Hepatocyte (in vitro differentiated cells): ENCODE measurements around the gene SLC4A3. TPM values are rescaled to one million over a fixed set of nuclear protein-coding genes. Genes with fewer than 3 reads are reported as not detected.

Experiments used
- DNase-seq: peaks from one replicate; pipeline ENCODE4 v3.0.0-alpha.2; 2016; ENCODE audit warnings: low spot score
- H2AFZ ChIP-seq: fragments of 200-600 bp; sonication (generic); 2 replicates; pipeline ENCODE4 v1.6.0; 2016; ENCODE audit warnings: antibody characterized with exemption, mild to moderate bottlenecking
- H3K27ac ChIP-seq: fragments of 200-600 bp; sonication (generic); 2 replicates; pipeline ENCODE4 v1.5.1; 2016; ENCODE audit warnings: mild to moderate bottlenecking
- H3K27me3 ChIP-seq: fragments of 200-600 bp; sonication (generic); 2 replicates; pipeline ENCODE4 v1.6.1; 2016
- H3K36me3 ChIP-seq: fragments of 200-600 bp; sonication (generic); replicated peaks from 2 replicates; pipeline ENCODE4 v1.5.1; 2016; ENCODE audit warnings: low read depth; ENCODE audit not compliant: insufficient read depth
- H3K4me1 ChIP-seq: fragments of 200-600 bp; sonication (generic); 2 replicates; pipeline ENCODE4 v1.5.1; 2016; ENCODE audit warnings: mild to moderate bottlenecking, moderate library complexity; ENCODE audit not compliant: insufficient read depth
- H3K4me2 ChIP-seq: fragments of 200-600 bp; sonication (generic); 2 replicates; pipeline ENCODE4 v1.6.0; 2016
- H3K4me3 ChIP-seq: fragments of 200-600 bp; sonication (generic); 2 replicates; pipeline ENCODE4 v1.5.1; 2016; ENCODE audit warnings: mild to moderate bottlenecking
- H3K79me2 ChIP-seq: fragments of 200-600 bp; sonication (generic); 2 replicates; pipeline ENCODE4 v1.6.0; 2017; ENCODE audit warnings: mild to moderate bottlenecking
- H3K9me2 ChIP-seq: fragments of 200-600 bp; sonication (generic); replicated peaks from 2 replicates; pipeline ENCODE4 v1.6.0; 2017; ENCODE audit warnings: mild to moderate bottlenecking; ENCODE audit not compliant: insufficient read depth
- H3K9me3 ChIP-seq: fragments of 200-600 bp; sonication (generic); 2 replicates; pipeline ENCODE4 v1.5.1; 2016; ENCODE audit warnings: low read depth, mild to moderate bottlenecking
- H4K20me1 ChIP-seq: fragments of 200-600 bp; sonication (generic); 2 replicates; pipeline ENCODE4 v1.6.0; 2016; ENCODE audit warnings: mild to moderate bottlenecking; ENCODE audit not compliant: insufficient read depth, poor library complexity, severe bottlenecking
- CTCF ChIP-seq: fragments of 200-600 bp; sonication (generic); IDR thresholded peaks from 2 replicates; pipeline ENCODE4 v1.5.1; 2016; ENCODE audit warnings: antibody characterized with exemption, mild to moderate bottlenecking; ENCODE audit not compliant: poor library complexity
- EZH2 ChIP-seq: fragments of 200-600 bp; sonication (generic); IDR thresholded peaks from 2 replicates; pipeline ENCODE4 v1.6.1; 2016; ENCODE audit warnings: antibody characterized with exemption, mild to moderate bottlenecking, borderline replicate concordance
- EZH2phosphoT487 ChIP-seq: fragments of 200-600 bp; sonication (generic); IDR thresholded peaks from one replicate; pipeline ENCODE4 v1.6.1; 2018; ENCODE audit warnings: antibody characterized with exemption, mild to moderate bottlenecking, low read depth, moderate library complexity; ENCODE audit not compliant: unreplicated experiment, severe bottlenecking
- WGBS: methylation state at CpG from one replicate; pipeline ENCODE4 v1.1.6; 2016; ENCODE audit warnings: low lambda C conversion rate; ENCODE audit errors: missing lambda C conversion rate; 5-methylcytosine and 5-hydroxymethylcytosine counted together
- polyA plus RNA-seq: library from polyadenylated mRNA; unstranded; fragments of >200 nt; fragmentation: Nextera tagmentation; extraction: Ambion mirVana; gene quantifications from 2 replicates; pipeline ENCODE4 v1.2.1, GENCODE V29; 2016
- total RNA-seq: library from RNA; depleted of rRNA; stranded (reverse); fragments of >200 nt; gene quantifications from 2 replicates; pipeline ENCODE4 v1.2.3, GENCODE V29; 2014

The SLC4A3 gene
- total and polyA plus RNA-seq, 2 experiments from 2014 or later = 3.0 to 8.1 TPM

GRCh38 chr2:219611306-219611705 lies 16.1 kb upstream of the SLC4A3 start:
- Histone ChIP-seq H3K36me3 (no peaks in the 10 kb centered on the region), H3K4me2 (no peak overlapping the region), H3K9me2 (no peaks in the 10 kb centered on the region), H3K79me2 (no peaks in the 10 kb centered on the region), H2AFZ (no peak overlapping the region), H3K27me3 (no peaks in the 10 kb centered on the region), H3K4me3 (no peak overlapping the region), H3K27ac (no peak overlapping the region), H4K20me1 (no peaks in the 10 kb centered on the region), H3K4me1 (no peaks in the 10 kb centered on the region), H3K9me3 (no peaks in the 10 kb centered on the region)
- TF ChIP-seq EZH2phosphoT487 (no peak), EZH2 (no peak), CTCF (no peak)
- DNase-seq = no peak
- 95% methylated on average over 8 of the region's 9 CpGs for WGBS

GRCh38 chr2:219611866-219612576 lies 15.4 kb upstream of the SLC4A3 start:
- H3K36me3 ChIP-seq = no peaks in the 10 kb centered on the region
- no peak overlapping the region for H2AFZ ChIP-seq
- 76% methylated on average over 12 of the region's 12 CpGs for WGBS
- H3K27me3 ChIP-seq = no peaks in the 10 kb centered on the region
- no peaks in the 10 kb centered on the region for H3K9me2 ChIP-seq
- H3K9me3 ChIP-seq = no peaks in the 10 kb centered on the region
- DNase-seq = no peak
- H3K4me1 ChIP-seq = no peaks in the 10 kb centered on the region
- no peak overlapping the region for H3K4me3 ChIP-seq
- TF ChIP-seq EZH2 = no peak
- TF ChIP-seq CTCF = no peak
- TF ChIP-seq EZH2phosphoT487 = no peak
- no peak overlapping the region for H3K27ac ChIP-seq
- no peaks in the 10 kb centered on the region for H3K79me2 ChIP-seq
- H4K20me1 ChIP-seq = no peaks in the 10 kb centered on the region
- no peak overlapping the region for H3K4me2 ChIP-seq

GRCh38 chr2:219612577-219613286 lies 14.7 kb upstream of the SLC4A3 start:
- H3K9me2 ChIP-seq = no peaks in the 10 kb centered on the region
- DNase-seq = no peak
- no peaks in the 10 kb centered on the region for H3K4me1 ChIP-seq
- no peak overlapping the region for H3K4me2 ChIP-seq
- WGBS = 91% methylated on average over 15 of the region's 15 CpGs
- H3K27ac ChIP-seq = no peak overlapping the region
- H3K79me2 ChIP-seq = no peaks in the 10 kb centered on the region
- H3K4me3 ChIP-seq = no peak overlapping the region
- no peak for TF ChIP-seq EZH2
- TF ChIP-seq EZH2phosphoT487 = no peak
- no peak for TF ChIP-seq CTCF
- H4K20me1 ChIP-seq = no peaks in the 10 kb centered on the region
- no peak overlapping the region for H2AFZ ChIP-seq
- H3K27me3 ChIP-seq = no peaks in the 10 kb centered on the region
- no peaks in the 10 kb centered on the region for H3K9me3 ChIP-seq
- H3K36me3 ChIP-seq = no peaks in the 10 kb centered on the region
